Measurements from ENCODE around the gene PLRG1.

DNA sequence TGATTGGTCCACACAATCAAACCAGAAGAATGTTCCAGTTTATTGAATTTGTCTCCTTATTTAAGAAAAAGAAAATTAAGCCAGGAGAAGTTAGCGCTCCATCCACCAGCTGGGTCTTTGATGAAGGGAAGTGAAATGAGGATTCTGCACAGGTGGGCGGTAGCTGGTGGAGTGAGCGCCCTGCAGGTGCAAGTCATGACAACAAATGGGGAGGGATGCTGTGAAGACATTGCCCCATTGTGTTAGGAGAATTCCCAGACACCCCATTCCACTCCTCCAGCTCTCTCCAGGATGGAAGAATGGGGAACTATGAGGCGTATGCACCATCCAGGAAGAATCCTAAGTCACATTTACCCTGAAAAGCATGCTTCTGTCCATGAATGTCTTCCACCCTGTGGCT is 22.9 kb downstream of the PLRG1 start:
- TF ChIP-seq, protein P1, sequence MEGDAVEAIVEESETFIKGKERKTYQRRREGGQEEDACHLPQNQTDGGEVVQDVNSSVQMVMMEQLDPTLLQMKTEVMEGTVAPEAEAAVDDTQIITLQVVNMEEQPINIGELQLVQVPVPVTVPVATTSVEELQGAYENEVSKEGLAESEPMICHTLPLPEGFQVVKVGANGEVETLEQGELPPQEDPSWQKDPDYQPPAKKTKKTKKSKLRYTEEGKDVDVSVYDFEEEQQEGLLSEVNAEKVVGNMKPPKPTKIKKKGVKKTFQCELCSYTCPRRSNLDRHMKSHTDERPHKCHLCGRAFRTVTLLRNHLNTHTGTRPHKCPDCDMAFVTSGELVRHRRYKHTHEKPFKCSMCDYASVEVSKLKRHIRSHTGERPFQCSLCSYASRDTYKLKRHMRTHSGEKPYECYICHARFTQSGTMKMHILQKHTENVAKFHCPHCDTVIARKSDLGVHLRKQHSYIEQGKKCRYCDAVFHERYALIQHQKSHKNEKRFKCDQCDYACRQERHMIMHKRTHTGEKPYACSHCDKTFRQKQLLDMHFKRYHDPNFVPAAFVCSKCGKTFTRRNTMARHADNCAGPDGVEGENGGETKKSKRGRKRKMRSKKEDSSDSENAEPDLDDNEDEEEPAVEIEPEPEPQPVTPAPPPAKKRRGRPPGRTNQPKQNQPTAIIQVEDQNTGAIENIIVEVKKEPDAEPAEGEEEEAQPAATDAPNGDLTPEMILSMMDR (IDR thresholded peaks at IDR 0.05): no peak
- TF ChIP-seq POLR2A (IDR thresholded peaks at IDR 0.05): no peak

Measured in esophagus squamous epithelium (tissue), 4 donors.